GM12874 (cell line): Measurements from ENCODE around the gene ARHGEF18.

ENCODE experiments used
- CTCF ChIP-seq: IDR thresholded peaks from 2 replicates; pipeline ENCODE4 v1.5.1; 2011; ENCODE audit warnings: low read depth, mild to moderate bottlenecking, control low read depth, low read length, moderate library complexity; ENCODE audit not compliant: insufficient read depth

ARHGEF18 gene

DNA sequence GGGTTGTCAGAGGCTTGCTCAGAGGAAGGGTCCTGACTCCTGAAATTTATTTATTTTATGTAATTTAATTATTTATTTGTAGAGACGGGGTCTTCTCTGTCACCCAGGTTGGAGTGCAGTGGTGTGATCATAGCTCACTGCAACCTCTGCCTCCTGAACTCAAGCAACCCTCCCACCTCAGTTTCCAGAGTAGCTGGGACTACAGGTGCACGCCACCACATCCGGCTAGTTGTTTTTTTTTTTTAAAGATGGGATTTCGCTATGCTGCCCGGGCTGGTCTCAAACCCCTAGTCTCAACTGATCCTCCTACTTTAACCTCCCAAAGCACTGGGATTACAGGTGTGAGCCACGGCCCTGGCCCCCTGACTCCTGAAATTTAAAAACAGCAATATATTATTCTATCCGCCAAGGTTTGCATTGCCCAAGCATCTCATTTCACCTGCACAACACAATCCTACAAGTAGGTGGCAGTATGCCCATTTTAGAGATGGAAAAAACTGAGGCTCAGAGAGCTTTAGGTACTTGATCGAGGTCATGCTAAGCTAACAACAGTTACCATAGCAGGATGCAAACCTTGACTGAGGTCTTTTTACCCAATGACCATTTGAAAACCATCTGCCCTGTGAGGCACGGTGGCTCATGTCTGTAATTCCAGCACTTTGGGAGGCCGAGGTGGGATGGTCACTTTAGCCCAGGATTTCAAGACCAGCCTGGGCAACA lies 18.1 kb downstream of the ARHGEF18 start:
- peak; percentile 70 for TF ChIP-seq CTCF

GRCh38 chr19:7368456-7368855 lies 19.7 kb downstream of the ARHGEF18 start:
- no peak for TF ChIP-seq CTCF

DNA sequence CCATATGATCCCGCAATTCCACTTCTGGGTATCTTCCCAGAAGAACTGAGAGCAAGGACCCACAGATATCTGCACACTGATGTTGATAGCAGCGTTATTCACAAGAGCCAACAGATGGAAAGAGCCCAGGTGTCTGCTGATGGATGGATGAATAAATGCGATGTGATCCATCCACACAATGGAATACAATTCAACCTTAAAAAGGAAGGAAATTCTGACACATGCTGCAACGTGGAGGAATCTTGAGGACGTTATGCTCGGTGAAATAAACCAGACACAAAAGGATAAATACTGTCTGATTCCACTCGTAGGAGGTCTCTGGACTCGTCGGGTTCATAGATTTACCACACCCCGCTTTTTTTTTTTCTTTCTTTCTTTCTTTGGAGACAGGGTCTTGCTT lies 21.8 kb downstream of the ARHGEF18 start:
- no peak for TF ChIP-seq CTCF

GRCh38 chr19:7371001-7371400 lies 22.3 kb downstream of the ARHGEF18 start:
- no peak for TF ChIP-seq CTCF

DNA sequence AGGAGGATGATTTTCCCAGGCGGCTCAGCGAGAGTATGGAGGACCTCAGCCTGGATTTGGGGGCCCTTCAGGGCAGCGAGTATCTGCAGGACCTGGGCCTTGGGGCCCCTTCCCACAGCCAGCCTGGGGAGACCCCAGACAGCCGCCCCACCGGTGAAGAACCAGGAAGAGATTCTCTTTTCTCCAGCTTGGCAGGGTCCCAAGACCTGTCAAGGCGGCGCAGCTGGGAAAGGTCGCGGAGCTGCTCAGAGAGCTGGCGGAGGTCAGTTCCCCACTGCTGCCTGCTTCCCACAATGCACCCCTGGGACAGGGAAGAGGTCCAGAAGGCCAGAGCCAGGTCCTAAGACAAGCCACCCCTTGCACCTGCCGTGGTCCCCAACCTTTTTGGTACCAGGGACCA lies 24.1 kb downstream of the ARHGEF18 start:
- no peak for TF ChIP-seq CTCF

- TF ChIP-seq CTCF = no peak
These were observed 25.1 kb downstream of the ARHGEF18 start for GRCh38 chr19:7373862-7374261.

DNA sequence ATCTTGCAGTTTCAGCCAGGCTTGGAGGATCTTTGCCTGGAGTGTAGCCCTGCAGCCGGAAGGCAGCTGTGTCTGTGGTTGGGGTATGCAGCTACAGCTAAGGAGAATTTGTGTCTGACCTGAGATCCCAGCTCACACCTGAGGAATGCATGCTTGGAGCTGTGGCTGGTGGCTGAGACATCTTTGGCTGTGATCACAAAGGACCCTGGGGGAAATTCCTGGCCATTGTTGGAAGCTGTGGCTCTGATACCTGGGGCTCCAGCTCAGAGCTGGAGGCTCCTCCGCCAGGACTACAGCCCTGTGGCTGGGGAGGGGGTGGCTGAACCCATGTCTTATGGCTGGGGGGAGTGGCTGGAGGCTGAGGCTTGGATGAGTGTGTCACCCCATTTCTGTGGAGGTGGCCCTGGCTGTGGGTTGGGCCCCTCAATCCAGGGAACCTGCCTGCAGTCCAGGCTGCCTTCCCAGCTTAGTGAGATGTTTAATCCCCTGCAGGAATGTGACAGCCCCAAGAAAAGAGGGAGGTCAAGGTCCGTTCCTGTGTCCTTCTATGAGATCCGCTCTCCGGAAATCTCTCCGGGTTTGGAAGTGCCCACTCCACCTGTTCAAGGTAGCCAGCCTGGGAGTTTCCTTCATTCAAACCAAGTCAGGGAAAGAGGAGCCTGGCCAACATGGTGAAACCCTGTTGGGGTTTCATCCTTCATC lies 27.6 kb downstream of the ARHGEF18 start:
- no peak for TF ChIP-seq CTCF
